Heart left ventricle (tissue), 16 donors: ENCODE measurements around the gene SKP1. TPM values are rescaled to one million over a fixed set of nuclear protein-coding genes. Genes with fewer than 3 reads are reported as not detected.

Source experiments
- ATAC-seq, 4 donors: fragments of 200-7000 bp; cut with Tn5 transposase; one replicate each; pipeline ENCODE4 v1.9.1; 2020 to 2022; ENCODE audit warnings: moderate library complexity in 4 of 4, mild to moderate bottlenecking in 3 of 4, moderate number of reproducible peaks in 1 of 4
- DNase-seq, 5 donors: peaks; one replicate each; pipeline ENCODE4 v3.0.0-alpha.2; 2020
- H3K27ac ChIP-seq, 12 donors: fragments of 200-600 bp; sonication (generic) in 4 of 12; one replicate each; pipeline versions ENCODE4 v1.5.0 to v1.8.0; 2016 to 2022; ENCODE audit warnings: mild to moderate bottlenecking in 2 of 12
- H3K27me3 ChIP-seq, 9 donors: fragments of 200-600 bp; sonication (generic) in 2 of 9; one replicate each; pipeline versions ENCODE4 v1.5.1 to v1.8.0; 2016 to 2022; ENCODE audit warnings: mild to moderate bottlenecking in 3 of 9
- H3K36me3 ChIP-seq, 9 donors: fragments of 200-600 bp; sonication (generic) in 2 of 9; one replicate each; pipeline versions ENCODE4 v1.5.0 to v1.8.0; 2018 to 2022; ENCODE audit warnings: mild to moderate bottlenecking in 2 of 9
- H3K4me1 ChIP-seq, 12 donors: fragments of 200-600 bp; sonication (generic) in 4 of 12; one replicate each; pipeline versions ENCODE4 v1.5.0 to v1.8.0; 2016 to 2022; ENCODE audit warnings: mild to moderate bottlenecking in 3 of 12
- H3K4me3 ChIP-seq, 12 donors: fragments of 200-600 bp; sonication (generic) in 4 of 12; one replicate each; pipeline versions ENCODE4 v1.5.0 to v1.8.0; 2017 to 2022; ENCODE audit warnings: mild to moderate bottlenecking in 9 of 12, moderate library complexity in 4 of 12
- H3K9me3 ChIP-seq, 12 donors: fragments of 200-600 bp; sonication (generic) in 4 of 12; one replicate each; pipeline versions ENCODE4 v1.5.0 to v1.8.0; 2016 to 2022; ENCODE audit warnings: mild to moderate bottlenecking in 1 of 12
- POLR2A ChIP-seq, 2 donors: fragments of 450-650 bp; IDR thresholded peaks; one replicate each; pipeline ENCODE4 v1.6.1; 2017; ENCODE audit warnings: antibody characterized with exemption in 2 of 2, mild to moderate bottlenecking in 2 of 2, moderate library complexity in 2 of 2
- WGBS, 4 donors: extraction: QIAGEN DNeasy Blood & Tissue Kit in 2 of 4; methylation state at CpG; one replicate each; pipeline versions ENCODE4 v1.1.5 to v1.1.7; 2013 to 2018; 5-methylcytosine and 5-hydroxymethylcytosine counted together
- intact Hi-C, 10 donors: fragments of 100-400 bp; cut with DNase I; formaldehyde crosslinking; loops; one replicate each; pipeline versions ENCODE4 v1.11.1 to v1.14.2; 2022
- polyA plus RNA-seq, 2 donors: library from polyadenylated mRNA; stranded (reverse); fragments of 200-250 nt; gene quantifications; one replicate each; pipeline ENCODE4 v1.2.3, GENCODE V29; 2013
- total RNA-seq, 9 donors: library from RNA; depleted of rRNA in 2 of 9; stranded (reverse); fragments of >200 nt in 2 of 9; fragmentation: NEBNext Ultra II Directional in 3 of 9; extraction: Animal tissue kit (Norgen Biotek cat#: 25700) in 3 of 9; gene quantifications; one replicate each; pipeline versions ENCODE4 v1.1.0 to v1.2.4, GENCODE V29; 2016 to 2023
- TF ChIP-seq, protein P1 (sequence below), 12 donors: fragments of 200-600 bp; sonication (generic) in 4 of 12; IDR thresholded peaks; one replicate each; pipeline versions ENCODE4 v1.5.0 to v1.8.0; 2018 to 2022; ENCODE audit warnings: antibody characterized with exemption in 12 of 12, mild to moderate bottlenecking in 5 of 12
- donor health status: ischemic (EF 13 %, LVEDD 7.1; RV severe dilation, severe dysfunction).
- donor health status: healthy with polysubstance abuse.
- donor health status: DM: no; HTN: yes; CAD: no.
- donor health status: DM: no; HTN: no; CAD: no.
- donor health status: ischemic (EF 25% LVEDD 6.9; RV normal size, moderate dysfunction).
- donor health status: ischemic (EF 25% LVEDD 5.7; RV mildly dilated, moderate dysfunction).
- donor health status: healthy.
- donor health status: DM: yes; HTN: yes; CAD: no.
- donor health status: ischemic (EF 35%, LVEDD 5.7; RV mildly dilated, moderate dysfunction).
- donor health status: nonischemic (EF 11% LVEDD 7.7; RV severe dilation, severe dysfunction).
- donor health status: DM: yes; HTN: yes; CAD: no.
- donor health status: PGD.
- donor health status: ischemic (EF 29% LVEDD 5.4; RV normal size, mild dysfunction).
- donor health status: nonischemic (EF 23%, LVEDD 6.1; RV moderate dilation, normal function).

SKP1 gene
- total and polyA plus RNA-seq, 11 donors = 175 to 1,085 (median 459) TPM

DNA sequence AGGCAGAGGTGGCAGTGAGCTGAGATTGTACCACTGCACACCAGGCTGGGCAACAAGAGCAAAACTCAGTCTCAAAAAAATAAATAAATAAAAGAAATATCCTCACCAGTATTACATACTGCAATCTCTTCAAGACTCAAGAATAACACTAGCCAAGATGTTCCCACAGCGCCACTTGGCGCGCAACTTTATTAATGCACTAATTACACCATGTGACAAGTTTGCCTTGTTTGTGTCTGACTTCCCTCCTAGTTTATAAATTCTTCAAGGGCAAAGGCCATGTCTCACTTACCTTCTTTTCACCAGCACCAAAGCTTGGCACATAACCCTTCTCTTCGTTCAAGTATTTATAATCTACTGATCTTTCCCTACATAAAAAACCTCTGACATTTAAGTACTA, 4.8 kb downstream of the SKP1 start:
- Histone ChIP-seq H3K36me3 (peaks cover 0 to 69% (median 67%) of the 10 kb centered on the region in 9 donors), H3K27me3 (no peaks in the 10 kb centered on the region), H3K9me3 (no peaks in the 10 kb centered on the region), H3K4me1 (peaks cover 3 to 51% (median 32%) of the 10 kb centered on the region in 12 donors), H3K4me3 (no peak overlapping the region), H3K27ac (no peak overlapping the region)
- DNase-seq (no peak), ATAC-seq (no peak)
- TF ChIP-seq POLR2A (IDR thresholded peaks at IDR 0.05) = no peak
- TF ChIP-seq, protein P1, sequence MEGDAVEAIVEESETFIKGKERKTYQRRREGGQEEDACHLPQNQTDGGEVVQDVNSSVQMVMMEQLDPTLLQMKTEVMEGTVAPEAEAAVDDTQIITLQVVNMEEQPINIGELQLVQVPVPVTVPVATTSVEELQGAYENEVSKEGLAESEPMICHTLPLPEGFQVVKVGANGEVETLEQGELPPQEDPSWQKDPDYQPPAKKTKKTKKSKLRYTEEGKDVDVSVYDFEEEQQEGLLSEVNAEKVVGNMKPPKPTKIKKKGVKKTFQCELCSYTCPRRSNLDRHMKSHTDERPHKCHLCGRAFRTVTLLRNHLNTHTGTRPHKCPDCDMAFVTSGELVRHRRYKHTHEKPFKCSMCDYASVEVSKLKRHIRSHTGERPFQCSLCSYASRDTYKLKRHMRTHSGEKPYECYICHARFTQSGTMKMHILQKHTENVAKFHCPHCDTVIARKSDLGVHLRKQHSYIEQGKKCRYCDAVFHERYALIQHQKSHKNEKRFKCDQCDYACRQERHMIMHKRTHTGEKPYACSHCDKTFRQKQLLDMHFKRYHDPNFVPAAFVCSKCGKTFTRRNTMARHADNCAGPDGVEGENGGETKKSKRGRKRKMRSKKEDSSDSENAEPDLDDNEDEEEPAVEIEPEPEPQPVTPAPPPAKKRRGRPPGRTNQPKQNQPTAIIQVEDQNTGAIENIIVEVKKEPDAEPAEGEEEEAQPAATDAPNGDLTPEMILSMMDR (IDR thresholded peaks at IDR 0.05) = no peak
- intact Hi-C loops = no loop called here
- WGBS, 4 donors = 85 to 96% (median 90%) methylated on average over 4 of the region's 4 CpGs

DNA sequence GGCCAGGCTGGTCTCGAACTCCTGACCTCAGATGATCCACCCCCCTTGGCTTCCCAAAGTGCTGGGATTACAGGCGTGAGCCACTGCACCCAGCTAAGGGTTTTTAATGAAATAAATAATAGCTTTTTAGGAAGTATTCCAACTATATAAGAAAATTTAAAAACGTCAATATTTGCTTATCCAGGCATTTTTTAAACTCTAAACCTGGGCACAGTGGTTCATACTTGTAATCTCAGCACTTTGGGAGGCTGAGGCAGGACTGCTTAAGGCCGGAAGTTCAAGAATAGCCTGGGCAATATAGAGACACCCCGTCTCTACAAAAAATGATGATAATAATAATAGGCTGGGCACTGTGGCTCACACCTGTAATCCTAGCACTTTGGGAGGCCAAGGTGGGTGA, 14.2 kb downstream of the SKP1 start:
- no peak for DNase-seq
- no peak for ATAC-seq
- WGBS, 4 donors = 95 to 97% (median 97%) methylated on average over 5 of the region's 5 CpGs
- H3K27ac ChIP-seq = no peak overlapping the region
- no peak overlapping the region for H3K4me3 ChIP-seq
- intact Hi-C loops = no loop called here
- H3K27me3 ChIP-seq = no peaks in the 10 kb centered on the region
- H3K4me1 ChIP-seq = peaks cover 0 to 4% (median 0%) of the 10 kb centered on the region in 12 donors
- TF ChIP-seq POLR2A (IDR thresholded peaks at IDR 0.05) = no peak
- TF ChIP-seq, protein P1 (IDR thresholded peaks at IDR 0.05) = no peak
- peaks cover 0 to 3% (median 0%) of the 10 kb centered on the region in 12 donors for H3K9me3 ChIP-seq
- peaks cover 0 to 100% (median 94%) of the 10 kb centered on the region in 9 donors for H3K36me3 ChIP-seq

DNA sequence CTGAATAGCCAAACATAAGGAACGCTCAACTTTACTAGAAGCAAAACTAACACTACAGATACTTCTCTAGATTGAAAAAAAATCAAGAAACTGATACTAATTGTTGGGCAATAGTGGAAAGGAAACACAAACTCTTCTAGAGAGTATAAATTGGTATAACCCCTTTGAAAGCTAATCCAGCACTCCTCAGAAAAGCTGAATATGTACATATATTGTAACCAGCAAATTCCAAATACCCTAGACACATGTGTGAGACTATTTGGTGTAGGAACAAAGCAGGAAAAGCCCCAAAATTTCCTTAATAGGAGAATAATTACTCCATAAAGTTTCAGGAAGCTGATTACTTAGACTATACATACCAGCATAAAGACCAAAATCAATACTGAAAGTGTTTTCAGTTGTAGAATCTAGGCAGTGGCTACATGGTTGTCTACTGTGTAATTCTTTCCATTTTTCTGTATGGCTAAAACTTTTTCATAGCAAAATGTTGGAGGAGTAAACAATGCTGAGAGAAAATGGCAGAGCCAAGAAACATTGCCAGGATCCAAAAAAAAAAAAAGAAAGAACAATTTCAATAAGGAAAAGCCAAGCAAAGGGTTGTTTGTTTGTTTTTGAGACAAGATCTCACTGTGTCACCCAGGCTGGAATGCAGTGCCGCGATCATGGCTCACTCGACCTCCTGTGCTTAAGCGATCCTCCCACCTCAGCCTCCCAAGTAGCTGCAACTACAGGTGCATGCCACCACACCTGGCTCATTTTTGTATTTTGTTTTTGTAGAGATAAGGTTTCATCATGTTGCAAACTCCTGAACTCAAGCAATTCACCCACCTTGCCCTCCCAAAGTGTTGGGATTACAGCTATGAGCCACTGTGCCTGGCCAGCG, 15.0 kb downstream of the SKP1 start:
- H3K36me3 ChIP-seq = peaks cover 0 to 100% (median 93%) of the 10 kb centered on the region in 9 donors
- intact Hi-C loops = no loop called here

DNA sequence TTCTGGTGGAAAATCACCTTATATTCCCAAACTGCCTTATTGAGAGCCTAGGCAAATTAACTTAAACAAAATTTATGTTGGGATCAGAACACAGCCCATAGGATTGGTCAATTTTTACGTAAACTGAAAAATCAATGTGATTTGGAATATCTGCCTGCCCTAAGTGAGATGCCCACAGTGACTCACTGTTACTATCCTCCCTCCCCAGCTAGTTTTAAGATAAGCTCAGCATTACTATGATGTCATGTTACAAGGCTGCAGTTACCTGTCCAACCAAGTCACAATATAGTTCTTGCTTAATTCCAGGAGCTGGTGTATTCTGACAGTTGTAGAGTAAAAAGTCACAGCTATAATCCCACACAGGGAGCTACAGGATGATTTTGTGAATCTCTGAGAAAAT, 23.1 kb downstream of the SKP1 start:
- H3K9me3 ChIP-seq = no peaks in the 10 kb centered on the region
- no peaks in the 10 kb centered on the region for H3K27me3 ChIP-seq
- H3K36me3 ChIP-seq = peaks cover 0 to 100% (median 98%) of the 10 kb centered on the region in 9 donors
- no peak overlapping the region for H3K4me3 ChIP-seq
- 94 to 100% (median 99%) methylated on average over 1 of the region's 1 CpG for WGBS, 4 donors
- no peak for TF ChIP-seq POLR2A (IDR thresholded peaks at IDR 0.05)
- TF ChIP-seq, protein P1 (IDR thresholded peaks at IDR 0.05) = no peak
- peaks cover 0 to 35% (median 26%) of the 10 kb centered on the region in 12 donors for H3K4me1 ChIP-seq
- DNase-seq (no peak), ATAC-seq (no peak)
- intact Hi-C loops = no loop called here
- no peak overlapping the region for H3K27ac ChIP-seq

More for the DNA sequence above, 15.0 kb downstream of the SKP1 start:
- ATAC-seq (no peak), DNase-seq (no peak)
- Histone ChIP-seq H3K9me3 (peaks cover 0 to 3% (median 0%) of the 10 kb centered on the region in 12 donors), H3K27ac (no peak overlapping the region), H3K4me1 (peaks cover 0 to 4% (median 0%) of the 10 kb centered on the region in 12 donors), H3K4me3 (no peak overlapping the region), H3K27me3 (no peaks in the 10 kb centered on the region)
- WGBS, 4 donors = 88 to 98% (median 97%) methylated on average over 6 of the region's 6 CpGs
- TF ChIP-seq, protein P1 (IDR thresholded peaks at IDR 0.05) = no peak
- no peak for TF ChIP-seq POLR2A (IDR thresholded peaks at IDR 0.05)
